ENCODE results near the gene FGF5. TPM values are rescaled to one million over a fixed set of nuclear protein-coding genes. Genes with fewer than 3 reads are reported as not detected.

Gene FGF5
- total and polyA plus RNA-seq, 10 of the 15 experiments (the other 5 are each of a cell fraction or from before 2014, with no cell fraction given) = 0.87 to 7.4 (median 1.6) TPM

DNA sequence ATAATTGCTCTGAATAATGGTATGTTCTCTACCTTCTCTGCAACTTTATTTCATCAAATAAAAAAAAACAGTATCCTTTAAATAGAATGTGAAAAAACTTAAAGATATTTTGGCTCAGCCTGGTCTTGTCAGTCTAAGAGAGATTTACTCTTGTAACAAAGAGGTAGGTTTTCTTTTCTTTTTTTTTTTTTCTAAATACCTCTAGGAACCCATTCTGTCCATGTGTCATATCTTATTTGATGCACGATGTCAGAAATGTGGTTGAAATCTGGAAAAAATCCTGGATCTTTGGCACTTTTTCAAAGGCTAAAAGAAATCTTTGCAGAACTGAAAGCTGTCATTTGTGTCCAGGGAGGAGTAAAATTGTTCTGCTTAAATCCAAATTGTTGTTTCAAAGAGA, 17.3 kb upstream of the FGF5 start:
- ATAC-seq = no peak
- Histone ChIP-seq H3K9ac (ENCODE audit: control insufficient read depth, insufficient read depth, low read length) (no peak overlapping the region), H2AFZ (ENCODE audit: control insufficient read depth, low read depth, low read length) (no peak overlapping the region), H3K79me2 (ENCODE audit: control insufficient read depth, insufficient read depth, low read length) (no peaks in the 10 kb centered on the region), H3K9me3 (replicated peaks; ENCODE audit: control insufficient read depth, insufficient read depth, low read length) (no peaks in the 10 kb centered on the region; the same call in 2 of the 3 replicates), H3K27me3 (replicated peaks in 1 of 2; ENCODE audit: control insufficient read depth in 2 of 2, insufficient read depth in 2 of 2, low read length in 1 of 2) (no peaks in the 10 kb centered on the region), H3K36me3 (ENCODE audit: control insufficient read depth in 2 of 2, insufficient read depth in 2 of 2, low read length in 1 of 2) (no peaks in the 10 kb centered on the region), H4K20me1 (ENCODE audit: control insufficient read depth, insufficient read depth) (no peaks in the 10 kb centered on the region), H3K4me3 (no peak overlapping the region), H3K27ac (ENCODE audit: control insufficient read depth, insufficient read depth) (no peak overlapping the region), H3K4me2 (ENCODE audit: control insufficient read depth, insufficient read depth) (no peak overlapping the region), H3K4me1 (ENCODE audit: control insufficient read depth, insufficient read depth, low read length) (peaks cover 4% of the 10 kb centered on the region; the same call in 1 of the 2 replicates)
- intact Hi-C loops (cut with micrococcal nuclease; ENCODE audit: unreplicated experiment) = no loop called here
- WGBS (ENCODE audit: insufficient coverage, insufficient replicate concordance, low lambda C conversion rate, missing lambda C conversion rate) = 14% methylated on average over 1 of the region's 1 CpG
- SMC1A ChIA-PET (ENCODE audit: uncharacterized antibody, unreplicated experiment) = interaction anchor here (0.7 to 3.6 kb wide), 9 partner anchors 11 to 130 kb away, joined by 3 to 17 read pairs (median 3); no protein-coding TSS in a partner anchor
- CTCF ChIA-PET = interaction anchor here (1.4 kb wide), 1 partner anchor 9 kb away, joined by 4 read pairs; no protein-coding TSS in a partner anchor
- no TSS peak for BruUV-seq (replicated peaks)
- in situ Hi-C loops (cut with MboI) = no loop called here
- TF ChIP-seq SIN3A (IDR thresholded peaks at IDR 0.05; ENCODE audit: low read depth, low read length) (no peak), KAT2A (conservative IDR thresholded peaks at IDR 0.05; ENCODE audit: control insufficient read depth, low read depth, low read length) (no peak), NBN (IDR thresholded peaks at IDR 0.05) (no peak), CREM (IDR thresholded peaks at IDR 0.05; ENCODE audit: low read depth) (no peak)
- no peak for FAIRE-seq
- RAD21 ChIA-PET (ENCODE audit: unreplicated experiment) = interaction anchor here (0.7 to 1.7 kb wide), 3 partner anchors 19 to 74 kb away, joined by 3 to 4 read pairs (median 3); no protein-coding TSS in a partner anchor
- DNase-seq (ENCODE audit: low read depth, low spot score) = no peak
- POLR2A ChIA-PET = interaction anchor here (0.7 to 1.3 kb wide), 2 partner anchors 17 to 690 kb away, joined by 3 read pairs; no protein-coding TSS in a partner anchor

DNA sequence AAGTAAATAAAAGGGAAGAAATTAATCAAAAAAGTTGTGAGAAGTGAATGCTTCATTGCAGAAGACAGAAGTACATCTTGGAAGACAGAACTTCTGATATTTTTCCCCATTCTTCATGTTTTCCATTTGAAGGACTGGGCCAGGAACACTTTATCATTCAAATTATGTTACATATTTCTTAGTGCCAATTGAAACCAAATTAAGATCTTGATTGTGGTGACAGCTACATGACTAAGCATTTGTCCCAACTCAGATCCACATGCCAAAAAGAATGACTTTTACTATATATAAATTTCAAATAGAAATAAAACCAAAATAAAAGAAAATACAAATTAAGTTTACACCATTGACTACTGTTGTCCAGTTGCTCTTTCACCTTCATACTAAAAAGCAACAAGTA, 14.0 kb upstream of the FGF5 start:
- Histone ChIP-seq H4K20me1 (ENCODE audit: control insufficient read depth, insufficient read depth) (no peaks in the 10 kb centered on the region), H3K27ac (ENCODE audit: control insufficient read depth, insufficient read depth) (no peak overlapping the region), H3K36me3 (ENCODE audit: control insufficient read depth in 2 of 2, insufficient read depth in 2 of 2, low read length in 1 of 2) (no peaks in the 10 kb centered on the region), H3K4me3 (no peak overlapping the region), H2AFZ (ENCODE audit: control insufficient read depth, low read depth, low read length) (no peak overlapping the region), H3K9ac (ENCODE audit: control insufficient read depth, insufficient read depth, low read length) (no peak overlapping the region), H3K9me3 (replicated peaks; ENCODE audit: control insufficient read depth, insufficient read depth, low read length) (no peaks in the 10 kb centered on the region), H3K4me1 (ENCODE audit: control insufficient read depth, insufficient read depth, low read length) (peaks cover 4% of the 10 kb centered on the region; the same call in 1 of the 2 replicates), H3K79me2 (ENCODE audit: control insufficient read depth, insufficient read depth, low read length) (no peaks in the 10 kb centered on the region), H3K4me2 (ENCODE audit: control insufficient read depth, insufficient read depth) (no peak overlapping the region), H3K27me3 (replicated peaks in 1 of 2; ENCODE audit: control insufficient read depth in 2 of 2, insufficient read depth in 2 of 2, low read length in 1 of 2) (no peaks in the 10 kb centered on the region)
- POLR2A ChIA-PET = no interaction called here
- DNase-seq (ENCODE audit: low read depth, low spot score) (no peak), ATAC-seq (no peak), FAIRE-seq (no peak)
- CTCF ChIA-PET = interaction anchor here (0.5 to 1.6 kb wide), 4 partner anchors 20 to 276 kb away, joined by 3 to 6 read pairs (median 4); no protein-coding TSS in a partner anchor
- intact Hi-C loops (cut with micrococcal nuclease; ENCODE audit: unreplicated experiment) = loop anchor here (2.0 kb wide), 1 partner anchor 24 kb away; no protein-coding TSS in a partner anchor
- SMC1A ChIA-PET (ENCODE audit: uncharacterized antibody, unreplicated experiment) = interaction anchor here (0.7 to 2.4 kb wide), 4 partner anchors 12 to 31 kb away, joined by 3 to 6 read pairs (median 3); no protein-coding TSS in a partner anchor
- no TSS peak for BruUV-seq (replicated peaks)
- RAD21 ChIA-PET (ENCODE audit: unreplicated experiment) = interaction anchor here (1.0 to 1.5 kb wide), 2 partner anchors 14 to 32 kb away, joined by 3 read pairs; partner anchors contain the start of gene FGF5
- in situ Hi-C loops (cut with MboI) = no loop called here
- TF ChIP-seq SMAD1 (IDR thresholded peaks at IDR 0.05; ENCODE audit: low read depth, partially characterized antibody) = no peak
- TF ChIP-seq ELK1 (IDR thresholded peaks at IDR 0.05; ENCODE audit: low read depth, low read length) = no peak
- TF ChIP-seq SRF (IDR thresholded peaks at IDR 0.05; ENCODE audit: low read depth in 2 of 2, low read length in 2 of 2) = no peak
- TF ChIP-seq PAX8 (IDR thresholded peaks at IDR 0.05) = no peak
- no peak for TF ChIP-seq ZSCAN29 (IDR thresholded peaks at IDR 0.05)
- TF ChIP-seq ZBTB40 (IDR thresholded peaks at IDR 0.05; ENCODE audit: borderline replicate concordance) = no peak
- no peak for TF ChIP-seq NBN (IDR thresholded peaks at IDR 0.05)
- TF ChIP-seq POLR2AphosphoS5 (IDR thresholded peaks at IDR 0.05; ENCODE audit: low read length) = no peak
- TF ChIP-seq NFYB (IDR thresholded peaks at IDR 0.05; ENCODE audit: insufficient read depth, low read depth, low read length) = no peak
- TF ChIP-seq IKZF2 (IDR thresholded peaks at IDR 0.05) = no peak
